GM12872 (cell line): ENCODE measurements around the gene CNTNAP2.

ENCODE experiments used
- CTCF ChIP-seq: IDR thresholded peaks from 3 replicates; pipeline ENCODE4 v1.5.1; 2011; ENCODE audit warnings: low read depth, mild to moderate bottlenecking, low read length, moderate library complexity; ENCODE audit not compliant: insufficient read depth

CNTNAP2 gene

GRCh38 chr7:148306759-148307158, 2190.2 kb downstream of the CNTNAP2 start:
- TF ChIP-seq CTCF, result no peak

DNA sequence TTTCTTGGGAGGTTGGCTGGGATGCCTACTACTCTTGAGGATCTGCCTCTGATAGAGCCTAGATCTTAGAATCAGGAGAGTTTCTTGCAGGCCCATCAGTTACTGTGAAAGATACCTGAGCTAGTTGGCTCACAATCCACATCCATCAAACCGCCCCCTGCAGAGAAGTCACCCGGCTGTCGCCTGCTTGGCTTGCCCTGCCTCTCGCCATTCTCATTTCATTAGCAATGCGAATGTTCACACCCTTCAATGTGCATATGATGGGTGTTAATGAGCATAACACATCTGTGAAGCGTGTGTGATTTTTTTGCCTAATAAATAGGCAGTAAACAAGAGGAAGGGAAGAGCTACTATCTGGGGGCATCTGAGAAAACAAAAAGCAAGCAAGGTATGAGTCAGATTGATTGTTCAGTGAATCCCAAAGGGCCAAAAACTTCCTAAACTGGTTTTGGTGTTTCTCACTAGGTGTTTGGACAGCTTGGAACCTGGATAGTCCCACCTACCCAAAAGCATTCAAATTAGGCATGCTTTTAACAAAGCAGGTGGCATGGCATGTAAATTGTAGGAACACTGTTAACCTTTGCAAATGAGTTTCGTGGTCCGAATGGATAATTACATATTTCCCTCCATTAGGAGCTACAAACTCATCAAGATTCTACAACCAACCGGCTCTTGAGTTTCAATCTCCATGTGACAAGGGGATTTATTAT, 2201.7 kb downstream of the CNTNAP2 start:
- no peak for TF ChIP-seq CTCF

DNA sequence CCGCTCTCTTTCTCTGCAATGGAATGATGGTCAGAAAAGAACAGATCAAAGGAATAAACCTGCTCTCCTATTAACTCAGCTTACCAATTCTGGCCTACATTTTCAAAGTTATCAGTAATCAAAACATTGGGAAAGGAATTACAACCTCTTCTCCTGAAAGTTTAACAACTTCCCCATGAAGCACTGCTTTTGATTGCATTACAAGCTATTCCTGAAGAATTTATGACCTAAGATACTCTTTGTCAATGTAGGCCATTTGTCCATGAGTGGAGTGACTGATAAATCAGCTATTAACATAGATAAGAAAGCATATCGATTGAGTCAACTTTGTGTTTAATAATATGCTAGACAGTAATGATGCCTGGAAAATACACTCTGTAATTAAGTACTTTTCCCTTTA, 2202.2 kb downstream of the CNTNAP2 start:
- TF ChIP-seq CTCF, result no peak

- no peak for TF ChIP-seq CTCF
Measured at GRCh38 chr7:148319316-148319808, 2202.8 kb downstream of the CNTNAP2 start.

DNA sequence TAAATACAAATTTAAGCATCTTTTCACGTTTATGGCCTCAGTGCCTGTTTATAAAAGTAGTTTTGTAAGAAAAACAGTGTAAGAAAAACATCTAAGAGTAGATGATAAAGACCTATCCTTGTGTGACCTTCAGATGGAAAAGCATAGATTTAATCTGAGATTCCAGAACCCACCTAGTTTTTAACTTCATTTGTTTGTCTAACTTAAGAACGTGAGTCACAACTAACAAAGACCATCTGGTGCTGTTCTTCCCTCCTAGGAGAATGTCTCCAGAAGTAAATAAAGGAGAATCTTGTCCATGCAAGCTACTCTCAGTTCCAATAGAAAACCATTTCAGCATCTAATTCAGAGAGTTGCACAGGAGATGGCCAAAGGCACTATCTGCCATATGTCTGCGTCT, 2208.6 kb downstream of the CNTNAP2 start:
- TF ChIP-seq CTCF, result no peak

GRCh38 chr7:148327379-148327778, 2210.8 kb downstream of the CNTNAP2 start:
- TF ChIP-seq CTCF, result no peak

- TF ChIP-seq CTCF, result no peak
Measured at GRCh38 chr7:148328906-148329305, 2212.3 kb downstream of the CNTNAP2 start.
